ENCODE data around the gene MYBL2. TPM values are rescaled to one million over a fixed set of nuclear protein-coding genes. Genes with fewer than 3 reads are reported as not detected.

MYBL2 gene
- polyA plus RNA-seq (0.73 to 5.6 TPM (median 4.0 TPM) in 3 replicates), polyA minus RNA-seq (1.1 to 29.3 TPM (median 10.8 TPM) in 3 replicates)
- polyA plus RNA-seq (2011; ENCODE audit: low read depth), result 0.16 TPM
- polyA plus RNA-seq (2011; cell fraction: cytosol; rRNA removed), result 1.3 and 1.8 TPM in 2 replicates
- polyA plus RNA-seq (2011; cell fraction: nucleus; rRNA removed), result 0.75 and 0.83 TPM in 2 replicates
- 0.18 and 20.6 TPM in 2 replicates for polyA plus RNA-seq (2012; ENCODE audit: low replicate concordance)
- polyA minus RNA-seq (2011; cell fraction: cytosol; rRNA and poly(A)+ RNA removed), result 3.1 TPM
- 0.74 and 1.1 TPM in 2 replicates for polyA minus RNA-seq (2011; cell fraction: nucleus; rRNA and poly(A)+ RNA removed)

- H3K4me2 ChIP-seq (ENCODE audit: control insufficient read depth, extremely low read depth, insufficient read depth, low read depth, low read length), result peak within 1 kb of the TSS; percentile 87
- no peaks in the 10 kb centered on the region for H4K20me1 ChIP-seq (ENCODE audit: control insufficient read depth, extremely low read depth, insufficient read depth, low read length)
- H3K36me3 ChIP-seq (ENCODE audit: control insufficient read depth in 2 of 2, extremely low read depth in 1 of 2, insufficient read depth in 2 of 2, low read length in 2 of 2), result no peaks in the 10 kb centered on the region
- no peak for TF ChIP-seq CTCF (optimal IDR thresholded peaks at IDR 0.05 in 1 of 3, IDR thresholded peaks at IDR 0.05 in 1 of 3, conservative IDR thresholded peaks at IDR 0.05 in 1 of 3; ENCODE audit: extremely low read depth in 1 of 3, insufficient read depth in 2 of 3, low read length in 3 of 3)
- no peak for TF ChIP-seq EZH2 (IDR thresholded peaks at IDR 0.05; ENCODE audit: low read length)
- peak within 1 kb of the TSS; percentile 32 for H2AFZ ChIP-seq (ENCODE audit: control insufficient read depth, low read length)
- DNase-seq (ENCODE audit: low read depth, low spot score) (peak; percentile 11), FAIRE-seq (no peak)
- H3K4me3 ChIP-seq (ENCODE audit: control insufficient read depth in 2 of 3, extremely low read depth in 1 of 3, insufficient read depth in 2 of 3, low read depth in 1 of 3, low read length in 3 of 3), result peak within 1 kb of the TSS; percentile 36 to 67 (median 57)
- no peaks in the 10 kb centered on the region for H3K9me3 ChIP-seq (ENCODE audit: control insufficient read depth, low read depth, low read length)
- peaks cover 6% of the 10 kb centered on the region for H3K79me2 ChIP-seq (ENCODE audit: control insufficient read depth, insufficient read depth, low read length)
- peak within 1 kb of the TSS; percentile 62 for H3K9ac ChIP-seq (ENCODE audit: control insufficient read depth, extremely low read depth, insufficient read depth, low read length)
- H3K4me1 ChIP-seq (ENCODE audit: control insufficient read depth, extremely low read depth, insufficient read depth, low read length), result peaks cover 23% of the 10 kb centered on the region
- H3K9me1 ChIP-seq (ENCODE audit: control insufficient read depth, extremely low read depth, insufficient read depth, low read length), result no peaks in the 10 kb centered on the region
- peak within 1 kb of the TSS; percentile 20 for H3K27ac ChIP-seq (ENCODE audit: control insufficient read depth, insufficient read depth, low read length)
- dilution Hi-C loops (cut with MboI; ENCODE audit: extremely low pct_ligation_motif_present, low sequenced_read_pairs), result no loop called here
- H3K27me3 ChIP-seq (ENCODE audit: control insufficient read depth, extremely low read depth, insufficient read depth, low read length), result no peaks in the 10 kb centered on the region
Observed at GRCh38 chr20:43666376-43667328, at the start of gene MYBL2. Gene MYBL2, plus strand, starts transcription at chr20:43667114. Its CDS starts 170 bp downstream, at chr20:43667284.

GRCh38 chr20:43631598-43631997 is 35.3 kb upstream of the MYBL2 start:
- no peaks in the 10 kb centered on the region for H4K20me1 ChIP-seq (ENCODE audit: control insufficient read depth, extremely low read depth, insufficient read depth, low read length)
- no peak overlapping the region for H3K4me3 ChIP-seq (ENCODE audit: control insufficient read depth in 2 of 3, extremely low read depth in 1 of 3, insufficient read depth in 2 of 3, low read depth in 1 of 3, low read length in 3 of 3)
- FAIRE-seq (no peak), DNase-seq (ENCODE audit: low read depth, low spot score) (no peak)
- dilution Hi-C loops (cut with MboI; ENCODE audit: extremely low pct_ligation_motif_present, low sequenced_read_pairs), result no loop called here
- H3K4me2 ChIP-seq (ENCODE audit: control insufficient read depth, extremely low read depth, insufficient read depth, low read depth, low read length), result no peak overlapping the region
- no peaks in the 10 kb centered on the region for H3K79me2 ChIP-seq (ENCODE audit: control insufficient read depth, insufficient read depth, low read length)
- H3K9me1 ChIP-seq (ENCODE audit: control insufficient read depth, extremely low read depth, insufficient read depth, low read length), result no peaks in the 10 kb centered on the region
- H3K27ac ChIP-seq (ENCODE audit: control insufficient read depth, insufficient read depth, low read length), result no peak overlapping the region
- no peaks in the 10 kb centered on the region for H3K9me3 ChIP-seq (ENCODE audit: control insufficient read depth, low read depth, low read length)
- no peak overlapping the region for H3K9ac ChIP-seq (ENCODE audit: control insufficient read depth, extremely low read depth, insufficient read depth, low read length)
- H3K36me3 ChIP-seq (ENCODE audit: control insufficient read depth in 2 of 2, extremely low read depth in 1 of 2, insufficient read depth in 2 of 2, low read length in 2 of 2), result peaks cover 2 to 8% of the 10 kb centered on the region in 2 experiments
- no peaks in the 10 kb centered on the region for H3K4me1 ChIP-seq (ENCODE audit: control insufficient read depth, extremely low read depth, insufficient read depth, low read length)
- H2AFZ ChIP-seq (ENCODE audit: control insufficient read depth, low read length), result no peak overlapping the region
- H3K27me3 ChIP-seq (ENCODE audit: control insufficient read depth, extremely low read depth, insufficient read depth, low read length), result no peaks in the 10 kb centered on the region
- no peak for TF ChIP-seq CTCF (optimal IDR thresholded peaks at IDR 0.05 in 1 of 3, IDR thresholded peaks at IDR 0.05 in 1 of 3, conservative IDR thresholded peaks at IDR 0.05 in 1 of 3; ENCODE audit: extremely low read depth in 1 of 3, insufficient read depth in 2 of 3, low read length in 3 of 3)
- no peak for TF ChIP-seq EZH2 (IDR thresholded peaks at IDR 0.05; ENCODE audit: low read length)
